Measurements from ENCODE around the gene MTUS2. TPM values are rescaled to one million over a fixed set of nuclear protein-coding genes. Genes with fewer than 3 reads are reported as not detected.

MTUS2 gene
- total RNA-seq, 6 donors from 2014 or later = 0.11 to 1.6 (median 0.20) TPM; not detected in 1

DNA sequence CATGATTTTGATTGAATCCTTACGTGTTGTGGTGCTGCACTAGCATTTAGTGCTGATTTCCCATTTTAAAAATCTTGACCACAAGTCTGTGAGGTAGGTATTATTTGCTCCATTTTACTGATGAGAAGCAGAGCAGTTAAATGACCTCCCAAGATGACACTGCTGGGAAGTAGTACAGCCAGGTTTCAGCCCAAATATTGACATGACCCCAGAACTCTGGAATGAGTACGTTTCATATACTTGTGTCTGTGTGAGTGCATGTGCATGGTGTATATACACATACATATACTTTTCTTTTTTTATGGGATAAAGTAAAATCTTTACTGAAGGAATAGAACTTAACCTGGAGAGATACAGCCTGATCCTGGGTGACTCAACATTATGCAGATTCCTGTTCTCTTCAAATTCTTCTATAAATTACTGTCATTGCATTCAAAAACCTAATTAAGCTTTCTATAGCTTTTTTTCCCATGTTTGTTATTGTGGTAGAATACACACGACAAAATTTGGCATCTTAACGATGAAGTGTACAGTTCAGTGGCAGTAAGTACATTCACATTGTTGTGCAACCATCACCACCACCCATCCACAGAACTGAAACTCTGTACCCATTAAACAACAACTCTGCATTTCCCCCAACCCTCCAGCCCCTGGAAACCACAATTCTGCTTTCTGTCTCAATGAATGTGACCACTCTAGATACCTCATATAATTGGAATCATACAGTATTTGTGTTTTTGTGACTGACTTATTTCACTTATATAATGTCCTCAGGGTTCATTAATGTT is 311.9 kb downstream of the MTUS2 start:
- 69 to 75% methylated on average over 4 of the region's 4 CpGs for WGBS, 2 donors

DNA sequence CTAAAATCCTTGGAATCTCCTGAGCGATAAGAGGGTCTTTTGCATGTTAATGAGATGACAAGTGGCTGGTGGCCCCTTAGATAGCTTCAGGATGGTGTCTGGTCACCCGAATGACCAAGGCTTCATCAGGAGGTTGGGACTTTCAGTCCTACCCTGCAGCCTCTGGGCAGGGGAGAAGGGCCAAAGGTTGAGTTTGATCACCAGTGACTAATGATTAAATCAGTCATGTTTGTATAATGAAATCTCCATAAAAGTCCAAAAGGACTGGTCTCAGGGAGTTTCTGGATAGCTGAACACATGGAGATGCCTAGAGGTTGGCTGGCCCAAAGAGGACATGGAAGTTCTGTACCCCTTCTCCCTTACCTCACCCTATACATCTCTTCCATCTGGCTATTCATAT is 316.2 kb downstream of the MTUS2 start:
- no peak for ATAC-seq (ENCODE audit: low FRiP score in 2 of 2)
- H3K27me3 ChIP-seq = no peaks in the 10 kb centered on the region
- TF ChIP-seq POLR2AphosphoS5 (IDR thresholded peaks at IDR 0.05) = no peak
- no peak for TF ChIP-seq POLR2A (IDR thresholded peaks at IDR 0.05)
- no peaks in the 10 kb centered on the region for H3K4me1 ChIP-seq
- H3K36me3 ChIP-seq = no peaks in the 10 kb centered on the region
- H3K27ac ChIP-seq = no peak overlapping the region
- no peaks in the 10 kb centered on the region for H3K9me3 ChIP-seq
- 88 to 92% methylated on average over 2 of the region's 2 CpGs for WGBS, 2 donors
- no peak overlapping the region for H3K4me3 ChIP-seq
- no peak for DNase-seq

More for the DNA sequence above, 311.9 kb downstream of the MTUS2 start:
- H3K4me3 ChIP-seq = no peak overlapping the region
- ATAC-seq (ENCODE audit: low FRiP score in 2 of 2) = no peak
- H3K4me1 ChIP-seq = no peaks in the 10 kb centered on the region
- H3K36me3 ChIP-seq = no peaks in the 10 kb centered on the region
- TF ChIP-seq CTCF (IDR thresholded peaks at IDR 0.05) (no peak), POLR2AphosphoS5 (IDR thresholded peaks at IDR 0.05) (no peak), POLR2A (IDR thresholded peaks at IDR 0.05) (no peak), EP300 (IDR thresholded peaks at IDR 0.05) (no peak)
- DNase-seq = no peak
- H3K9me3 ChIP-seq = no peaks in the 10 kb centered on the region
- no peaks in the 10 kb centered on the region for H3K27me3 ChIP-seq
- H3K27ac ChIP-seq = no peak overlapping the region

DNA sequence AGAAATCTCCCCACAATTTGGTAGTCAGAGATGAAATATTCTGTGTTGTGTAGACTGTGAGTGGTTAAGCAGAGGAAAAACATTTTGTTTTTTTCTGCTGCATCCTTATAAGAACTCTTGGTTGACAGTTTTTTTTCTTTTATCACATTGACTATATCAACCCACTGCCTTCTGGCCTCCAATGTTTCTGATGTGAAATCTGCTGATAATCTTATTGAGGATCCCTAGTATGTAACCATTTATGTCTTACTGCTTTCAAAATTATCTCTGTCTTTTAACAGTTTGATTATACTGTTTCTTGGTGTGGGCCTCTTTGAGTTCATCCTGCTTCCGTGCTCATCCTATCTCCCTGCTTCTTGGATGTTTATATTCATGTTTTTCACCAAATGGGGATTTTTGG is 316.9 kb downstream of the MTUS2 start:
- Histone ChIP-seq H3K27me3 (no peaks in the 10 kb centered on the region), H3K4me3 (no peak overlapping the region), H3K9me3 (no peaks in the 10 kb centered on the region), H3K4me1 (no peaks in the 10 kb centered on the region), H3K36me3 (no peaks in the 10 kb centered on the region), H3K27ac (no peak overlapping the region)
- WGBS, 2 donors = 88 to 91% methylated on average over 1 of the region's 1 CpG
- DNase-seq (no peak), ATAC-seq (ENCODE audit: low FRiP score in 2 of 2) (no peak)
- no peak for TF ChIP-seq POLR2AphosphoS5 (IDR thresholded peaks at IDR 0.05)
- TF ChIP-seq POLR2A (IDR thresholded peaks at IDR 0.05) = no peak
- no peak for TF ChIP-seq CTCF (IDR thresholded peaks at IDR 0.05)
- TF ChIP-seq EP300 (IDR thresholded peaks at IDR 0.05) = no peak

- no peaks in the 10 kb centered on the region for H3K9me3 ChIP-seq
- WGBS, 2 donors = 83 to 88% methylated on average over 1 of the region's 1 CpG
- no peaks in the 10 kb centered on the region for H3K36me3 ChIP-seq
- H3K27ac ChIP-seq = no peak overlapping the region
- TF ChIP-seq POLR2A (IDR thresholded peaks at IDR 0.05) (no peak), CTCF (IDR thresholded peaks at IDR 0.05) (no peak), POLR2AphosphoS5 (IDR thresholded peaks at IDR 0.05) (no peak), EP300 (IDR thresholded peaks at IDR 0.05) (no peak)
- no peaks in the 10 kb centered on the region for H3K27me3 ChIP-seq
- ATAC-seq (ENCODE audit: low FRiP score in 2 of 2) = no peak
- H3K4me1 ChIP-seq = no peaks in the 10 kb centered on the region
- no peak overlapping the region for H3K4me3 ChIP-seq
- DNase-seq = no peak
These were observed 317.9 kb downstream of the MTUS2 start for GRCh38 chr13:29137995-29138394.

GRCh38 chr13:29140277-29140676 is 320.1 kb downstream of the MTUS2 start:
- Histone ChIP-seq H3K4me3 (no peak overlapping the region), H3K9me3 (no peaks in the 10 kb centered on the region), H3K27me3 (no peaks in the 10 kb centered on the region), H3K4me1 (no peaks in the 10 kb centered on the region), H3K27ac (no peak overlapping the region), H3K36me3 (no peaks in the 10 kb centered on the region)
- DNase-seq = no peak
- WGBS, 2 donors = 10 to 26% methylated on average over 4 of the region's 4 CpGs
- peak; percentile 41 to 71 for ATAC-seq (ENCODE audit: low FRiP score in 2 of 2)
- TF ChIP-seq EP300 (IDR thresholded peaks at IDR 0.05) (peak in 2 of 4 donors; percentile 33 to 77), CTCF (IDR thresholded peaks at IDR 0.05) (no peak), POLR2A (IDR thresholded peaks at IDR 0.05) (peak in 1 of 4 donors; percentile 27), POLR2AphosphoS5 (IDR thresholded peaks at IDR 0.05) (peak in 1 of 2 donors; percentile 34)
